SK-N-SH treated with all-trans-retinoic acid at 6 μM for 48 hours (cell line): ENCODE measurements around the gene SYNE4.
"Not testable (repeated sequence)": the region's sequence is repeated elsewhere in the genome, so short reads cannot be mapped to it uniquely, and the experiment has no call there.

ENCODE experiments used
- ATAC-seq: fragments of 200-7000 bp; cut with Tn5 transposase; 3 replicates; pipeline ENCODE4 v1.9.1; 2020; ENCODE audit warnings: mild to moderate bottlenecking, moderate library complexity
- ARNTL ChIP-seq: fragments of 450-650 bp; formaldehyde crosslinking; IDR thresholded peaks from 2 replicates; pipeline ENCODE4 v1.5.0; 2020; ENCODE audit warnings: low read depth, mild to moderate bottlenecking, moderate library complexity, borderline replicate concordance
- BACH2 ChIP-seq: fragments of 250-450 bp; sonication (Bioruptor Pico); IDR thresholded peaks from 2 replicates; pipeline ENCODE4 v1.9.0; 2021; ENCODE audit warnings: mild to moderate bottlenecking, borderline replicate concordance
- CSDC2 ChIP-seq: fragments of 250-450 bp; sonication (Bioruptor Pico); IDR thresholded peaks from 2 replicates; pipeline ENCODE4 v1.5.0; 2020; ENCODE audit warnings: mild to moderate bottlenecking, moderate library complexity
- ESRRG ChIP-seq: fragments of 250-450 bp; sonication (Bioruptor Pico); IDR thresholded peaks from 2 replicates; pipeline ENCODE4 v1.6.1; 2021; ENCODE audit warnings: mild to moderate bottlenecking
- GLIS3 ChIP-seq: fragments of 250-450 bp; sonication (Bioruptor Pico); IDR thresholded peaks from 2 replicates; pipeline ENCODE4 v1.5.0; 2020; ENCODE audit warnings: mild to moderate bottlenecking, moderate library complexity
- ISL1 ChIP-seq: fragments of 250-450 bp; sonication (Bioruptor Pico); IDR thresholded peaks from 2 replicates; pipeline ENCODE4 v2.1.2; 2022; ENCODE audit warnings: mild to moderate bottlenecking, moderate library complexity
- OSR1 ChIP-seq: fragments of 250-450 bp; sonication (Bioruptor Pico); IDR thresholded peaks from 2 replicates; pipeline ENCODE4 v1.8.0; 2022; ENCODE audit warnings: moderate library complexity, mild to moderate bottlenecking, inconsistent platforms
- PPARA ChIP-seq: fragments of 250-450 bp; sonication (Bioruptor Pico); IDR thresholded peaks from 2 replicates; pipeline ENCODE4 v1.5.0; 2020; ENCODE audit warnings: mild to moderate bottlenecking, borderline replicate concordance
- RARB ChIP-seq: fragments of 250-450 bp; sonication (Bioruptor Pico); IDR thresholded peaks from 2 replicates; pipeline ENCODE4 v1.8.0; 2021; ENCODE audit warnings: mild to moderate bottlenecking, moderate library complexity
- SNAI2 ChIP-seq: fragments of 250-450 bp; sonication (Bioruptor Pico); IDR thresholded peaks from 2 replicates; pipeline ENCODE4 v1.5.0; 2020; ENCODE audit warnings: mild to moderate bottlenecking, moderate library complexity
- TCF4 ChIP-seq: fragments of 250-450 bp; sonication (Bioruptor Pico); IDR thresholded peaks from 2 replicates; pipeline ENCODE4 v1.8.0; 2021; ENCODE audit warnings: mild to moderate bottlenecking, moderate library complexity, borderline replicate concordance
- ZC3H10 ChIP-seq: fragments of 250-450 bp; sonication (Bioruptor Pico); IDR thresholded peaks from 2 replicates; pipeline ENCODE4 v1.5.1; 2021; ENCODE audit warnings: mild to moderate bottlenecking, moderate library complexity
- ZFP3 ChIP-seq: fragments of 250-450 bp; sonication (Bioruptor Pico); IDR thresholded peaks from 2 replicates; pipeline ENCODE4 v1.5.0; 2020; ENCODE audit warnings: mild to moderate bottlenecking, moderate library complexity
- ZFP30 ChIP-seq: fragments of 450-650 bp; formaldehyde crosslinking; IDR thresholded peaks from 2 replicates; pipeline ENCODE4 v1.5.0; 2022; ENCODE audit warnings: mild to moderate bottlenecking, moderate library complexity
- ZNF565 ChIP-seq: fragments of 450-650 bp; formaldehyde crosslinking; conservative IDR thresholded peaks from 2 replicates; pipeline ENCODE4 v1.5.0; 2020; ENCODE audit warnings: low read depth, mild to moderate bottlenecking, moderate library complexity
- ZNF70 ChIP-seq: fragments of 450-650 bp; formaldehyde crosslinking; IDR thresholded peaks from 2 replicates; pipeline ENCODE4 v1.5.0; 2020; ENCODE audit warnings: mild to moderate bottlenecking, moderate library complexity
- ZNF8 ChIP-seq: fragments of 450-650 bp; formaldehyde crosslinking; IDR thresholded peaks from 2 replicates; pipeline ENCODE4 v1.5.0; 2020; ENCODE audit warnings: mild to moderate bottlenecking, moderate library complexity
- TF ChIP-seq, protein P1 (sequence below): fragments of 250-450 bp; sonication (Bioruptor Pico); IDR thresholded peaks from 2 replicates; pipeline ENCODE4 v1.8.0; 2020; ENCODE audit warnings: mild to moderate bottlenecking, moderate library complexity, borderline replicate concordance
- TF ChIP-seq, protein P2 (sequence below): fragments of 250-450 bp; sonication (Bioruptor Pico); IDR thresholded peaks from 2 replicates; pipeline ENCODE4 v1.5.0; 2020; ENCODE audit warnings: mild to moderate bottlenecking, moderate library complexity
- TF ChIP-seq, protein P3 (sequence below): fragments of 250-450 bp; sonication (Bioruptor Pico); IDR thresholded peaks from 2 replicates; pipeline ENCODE4 v1.8.0; 2021; ENCODE audit warnings: low read depth, mild to moderate bottlenecking, moderate library complexity, borderline replicate concordance

The SYNE4 gene

DNA sequence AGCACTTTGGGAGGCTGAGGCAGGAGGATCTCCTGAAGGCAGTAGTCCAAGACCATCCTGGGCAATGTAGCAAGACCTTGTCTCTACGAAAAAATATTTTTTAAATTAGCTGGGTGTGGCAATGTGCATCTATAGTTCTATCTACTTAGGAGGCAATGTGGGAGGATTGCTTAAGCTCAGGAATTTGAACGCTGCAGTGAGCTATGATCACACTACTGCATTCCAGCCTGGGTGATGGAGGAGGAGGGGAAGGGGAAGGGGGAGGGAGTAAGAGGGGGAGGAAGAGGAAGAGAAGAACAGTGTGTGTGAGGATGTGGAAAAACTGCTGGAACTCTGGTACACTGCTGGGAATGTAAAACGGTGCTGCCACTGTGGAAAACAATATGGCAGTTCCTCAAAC lies 33.2 kb upstream of the SYNE4 start:
- peak; percentile 70 for ATAC-seq
- TF ChIP-seq SNAI2 (no peak), TCF4 (CRISPR knock-in tag) (no peak), ZC3H10 (no peak), BACH2 (CRISPR knock-in tag) (no peak), ZNF8 (CRISPR knock-in tag) (no peak), CSDC2 (CRISPR knock-in tag) (no peak), GLIS3 (CRISPR knock-in tag) (no peak), ZFP30 (CRISPR knock-in tag) (no peak), ESRRG (CRISPR knock-in tag) (no peak), RARB (CRISPR knock-in tag) (no peak), ARNTL (no peak)
- TF ChIP-seq, protein P1, sequence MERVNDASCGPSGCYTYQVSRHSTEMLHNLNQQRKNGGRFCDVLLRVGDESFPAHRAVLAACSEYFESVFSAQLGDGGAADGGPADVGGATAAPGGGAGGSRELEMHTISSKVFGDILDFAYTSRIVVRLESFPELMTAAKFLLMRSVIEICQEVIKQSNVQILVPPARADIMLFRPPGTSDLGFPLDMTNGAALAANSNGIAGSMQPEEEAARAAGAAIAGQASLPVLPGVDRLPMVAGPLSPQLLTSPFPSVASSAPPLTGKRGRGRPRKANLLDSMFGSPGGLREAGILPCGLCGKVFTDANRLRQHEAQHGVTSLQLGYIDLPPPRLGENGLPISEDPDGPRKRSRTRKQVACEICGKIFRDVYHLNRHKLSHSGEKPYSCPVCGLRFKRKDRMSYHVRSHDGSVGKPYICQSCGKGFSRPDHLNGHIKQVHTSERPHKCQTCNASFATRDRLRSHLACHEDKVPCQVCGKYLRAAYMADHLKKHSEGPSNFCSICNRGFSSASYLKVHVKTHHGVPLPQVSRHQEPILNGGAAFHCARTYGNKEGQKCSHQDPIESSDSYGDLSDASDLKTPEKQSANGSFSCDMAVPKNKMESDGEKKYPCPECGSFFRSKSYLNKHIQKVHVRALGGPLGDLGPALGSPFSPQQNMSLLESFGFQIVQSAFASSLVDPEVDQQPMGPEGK (CRISPR knock-in tag) = no peak
- TF ChIP-seq, protein P2, sequence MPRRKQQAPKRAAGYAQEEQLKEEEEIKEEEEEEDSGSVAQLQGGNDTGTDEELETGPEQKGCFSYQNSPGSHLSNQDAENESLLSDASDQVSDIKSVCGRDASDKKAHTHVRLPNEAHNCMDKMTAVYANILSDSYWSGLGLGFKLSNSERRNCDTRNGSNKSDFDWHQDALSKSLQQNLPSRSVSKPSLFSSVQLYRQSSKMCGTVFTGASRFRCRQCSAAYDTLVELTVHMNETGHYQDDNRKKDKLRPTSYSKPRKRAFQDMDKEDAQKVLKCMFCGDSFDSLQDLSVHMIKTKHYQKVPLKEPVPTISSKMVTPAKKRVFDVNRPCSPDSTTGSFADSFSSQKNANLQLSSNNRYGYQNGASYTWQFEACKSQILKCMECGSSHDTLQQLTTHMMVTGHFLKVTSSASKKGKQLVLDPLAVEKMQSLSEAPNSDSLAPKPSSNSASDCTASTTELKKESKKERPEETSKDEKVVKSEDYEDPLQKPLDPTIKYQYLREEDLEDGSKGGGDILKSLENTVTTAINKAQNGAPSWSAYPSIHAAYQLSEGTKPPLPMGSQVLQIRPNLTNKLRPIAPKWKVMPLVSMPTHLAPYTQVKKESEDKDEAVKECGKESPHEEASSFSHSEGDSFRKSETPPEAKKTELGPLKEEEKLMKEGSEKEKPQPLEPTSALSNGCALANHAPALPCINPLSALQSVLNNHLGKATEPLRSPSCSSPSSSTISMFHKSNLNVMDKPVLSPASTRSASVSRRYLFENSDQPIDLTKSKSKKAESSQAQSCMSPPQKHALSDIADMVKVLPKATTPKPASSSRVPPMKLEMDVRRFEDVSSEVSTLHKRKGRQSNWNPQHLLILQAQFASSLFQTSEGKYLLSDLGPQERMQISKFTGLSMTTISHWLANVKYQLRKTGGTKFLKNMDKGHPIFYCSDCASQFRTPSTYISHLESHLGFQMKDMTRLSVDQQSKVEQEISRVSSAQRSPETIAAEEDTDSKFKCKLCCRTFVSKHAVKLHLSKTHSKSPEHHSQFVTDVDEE (CRISPR knock-in tag) = no peak

DNA sequence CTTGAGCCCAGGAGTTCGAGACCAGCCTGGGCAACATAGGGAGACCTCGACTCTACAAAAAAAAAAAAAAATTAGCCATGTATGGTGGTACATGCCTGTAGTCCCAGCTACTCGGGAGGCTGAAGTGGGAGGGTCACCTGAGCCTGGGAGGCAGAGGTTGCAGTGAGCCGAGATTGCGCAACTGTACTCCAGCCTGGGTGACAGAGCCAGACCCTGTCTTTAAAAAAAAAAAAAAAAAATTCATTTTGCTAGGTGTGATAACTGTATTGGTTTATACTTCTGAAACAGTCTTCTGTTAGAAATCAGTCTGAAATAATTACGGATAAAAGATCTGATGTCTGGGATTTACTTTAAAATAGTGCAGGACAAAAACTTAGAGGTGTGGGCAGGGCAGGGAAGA lies 32.5 kb upstream of the SYNE4 start:
- not testable (repeated sequence) for ATAC-seq

DNA sequence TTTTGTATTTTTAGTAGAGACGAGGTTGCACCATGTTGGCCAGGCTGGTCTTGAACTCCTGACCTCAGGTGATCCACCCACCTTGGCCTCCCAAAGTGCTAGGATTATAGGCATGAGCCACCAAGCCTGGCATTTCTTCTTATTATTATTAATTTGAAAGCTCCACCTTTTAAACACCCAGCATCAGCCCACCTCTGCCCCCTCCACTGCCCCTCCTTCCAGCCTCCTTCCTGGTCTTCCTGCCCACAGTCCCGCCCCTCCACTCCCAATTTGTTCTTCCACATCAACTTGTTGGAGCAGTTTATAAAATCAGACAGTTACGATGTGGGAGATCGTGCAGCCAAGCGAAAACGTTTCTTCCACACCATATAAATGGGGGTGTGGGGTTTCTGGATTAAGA lies 31.9 kb upstream of the SYNE4 start:
- TF ChIP-seq, protein P2 (CRISPR knock-in tag) = no peak

DNA sequence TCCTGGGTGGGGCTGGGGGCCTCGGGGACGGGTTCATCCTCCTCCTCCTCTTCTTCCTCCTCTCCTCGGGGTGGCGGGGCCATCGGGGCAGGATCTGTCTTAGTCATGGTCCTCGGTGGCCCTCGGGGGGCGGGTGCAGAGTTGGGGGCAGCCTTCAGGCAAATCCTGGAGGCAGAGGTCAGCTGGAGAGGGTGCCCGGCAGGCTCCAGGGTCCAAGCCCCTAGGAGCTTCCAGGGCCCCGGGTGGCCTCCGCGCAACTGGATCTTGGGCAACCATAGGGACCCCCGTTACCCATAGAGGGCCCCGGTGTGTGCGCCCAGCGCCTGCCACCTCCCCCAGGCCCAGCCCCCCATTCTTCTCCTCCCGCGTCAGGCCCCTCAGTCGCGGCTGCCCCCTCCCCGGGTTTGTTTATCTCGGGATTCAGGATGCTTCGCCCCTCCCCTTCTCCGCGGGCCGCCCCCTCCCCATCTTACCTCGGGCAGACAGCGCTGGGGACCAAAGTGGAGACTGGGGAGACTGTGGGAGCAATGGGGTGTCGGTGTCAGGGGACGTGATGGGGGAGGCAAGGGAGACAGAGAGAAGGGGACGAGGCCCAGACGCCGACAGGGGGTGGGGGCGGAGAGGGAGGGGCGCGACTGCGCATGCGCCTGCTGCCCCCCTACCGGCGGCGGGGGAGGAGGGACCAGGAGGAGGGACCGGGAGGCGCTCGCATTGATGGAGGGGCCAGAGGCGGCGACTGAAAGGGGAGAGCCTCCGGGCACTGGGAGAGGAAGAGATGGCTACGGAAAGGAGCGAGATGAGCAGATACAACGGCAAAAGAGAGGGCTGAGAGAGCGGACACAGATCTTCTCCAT lies 23.9 kb upstream of the SYNE4 start, which contains the start of gene CLIP3:
TSS of gene CLIP3 (minus strand) at position 623 of the 854 bp plus-strand sequence. CDS start at position 107, 516 bp downstream.
- TF ChIP-seq ZFP30 (CRISPR knock-in tag) (no peak), ZNF565 (CRISPR knock-in tag) (no peak), ZFP3 (CRISPR knock-in tag) (no peak), ARNTL (no peak), OSR1 (no peak), ZNF8 (CRISPR knock-in tag) (no peak), ZNF70 (CRISPR knock-in tag) (no peak), SNAI2 (no peak), PPARA (CRISPR knock-in tag) (no peak), TCF4 (CRISPR knock-in tag) (no peak), BACH2 (CRISPR knock-in tag) (no peak), ISL1 (no peak), ESRRG (CRISPR knock-in tag) (no peak)
- TF ChIP-seq, protein P1 (CRISPR knock-in tag) = no peak
- TF ChIP-seq, protein P3, sequence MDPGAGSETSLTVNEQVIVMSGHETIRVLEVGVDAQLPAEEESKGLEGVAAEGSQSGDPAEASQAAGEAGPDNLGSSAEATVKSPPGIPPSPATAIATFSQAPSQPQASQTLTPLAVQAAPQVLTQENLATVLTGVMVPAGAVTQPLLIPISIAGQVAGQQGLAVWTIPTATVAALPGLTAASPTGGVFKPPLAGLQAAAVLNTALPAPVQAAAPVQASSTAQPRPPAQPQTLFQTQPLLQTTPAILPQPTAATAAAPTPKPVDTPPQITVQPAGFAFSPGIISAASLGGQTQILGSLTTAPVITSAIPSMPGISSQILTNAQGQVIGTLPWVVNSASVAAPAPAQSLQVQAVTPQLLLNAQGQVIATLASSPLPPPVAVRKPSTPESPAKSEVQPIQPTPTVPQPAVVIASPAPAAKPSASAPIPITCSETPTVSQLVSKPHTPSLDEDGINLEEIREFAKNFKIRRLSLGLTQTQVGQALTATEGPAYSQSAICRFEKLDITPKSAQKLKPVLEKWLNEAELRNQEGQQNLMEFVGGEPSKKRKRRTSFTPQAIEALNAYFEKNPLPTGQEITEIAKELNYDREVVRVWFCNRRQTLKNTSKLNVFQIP (CRISPR knock-in tag) = no peak
- peak; percentile 89 for ATAC-seq

More for the DNA sequence above, 31.9 kb upstream of the SYNE4 start:
- ATAC-seq = no peak
